ENCODE results near the gene UNC80.

The UNC80 gene

GRCh38 chr2:209998596-209998995 is 227.0 kb downstream of the UNC80 start:
- Mint-ChIP-seq H3K9me3 (no peaks in the 10 kb centered on the region), H3K4me1 (peaks cover 14% of the 10 kb centered on the region), H3K27ac (ENCODE audit: low read depth) (no peak overlapping the region), H3K27me3 (no peaks in the 10 kb centered on the region), H3K4me3 (no peak overlapping the region), H3K36me3 (ENCODE audit: insufficient read depth) (peaks cover 10% of the 10 kb centered on the region)
- DNase-seq (ENCODE audit: low spot score in 2 of 2) (no peak), ATAC-seq (replicated peaks; ENCODE audit: extremely low read depth, poor library complexity, severe bottlenecking) (no peak)

- ATAC-seq (replicated peaks; ENCODE audit: extremely low read depth, poor library complexity, severe bottlenecking), result no peak
Observed at GRCh38 chr2:210000464-210001324, 229.1 kb downstream of the UNC80 start.

GRCh38 chr2:210002158-210003157 is 230.8 kb downstream of the UNC80 start, which contains the start of gene RPE:
TSS of gene RPE (plus strand) at chr2:210002638. CDS start at chr2:210002662, 24 bp downstream.
- peak within 1 kb of the TSS; percentile 98 for H3K4me3 Mint-ChIP-seq
- H3K27me3 Mint-ChIP-seq, result no peaks in the 10 kb centered on the region
- peak within 1 kb of the TSS; percentile 60 for H3K27ac Mint-ChIP-seq (ENCODE audit: low read depth)
- ATAC-seq (replicated peaks; ENCODE audit: extremely low read depth, poor library complexity, severe bottlenecking) (peak; percentile 99), DNase-seq (ENCODE audit: low spot score in 2 of 2) (peak; percentile 92 to 97)
- peaks cover 10% of the 10 kb centered on the region for H3K36me3 Mint-ChIP-seq (ENCODE audit: insufficient read depth)
- no peaks in the 10 kb centered on the region for H3K9me3 Mint-ChIP-seq
- peaks cover 52% of the 10 kb centered on the region for H3K4me1 Mint-ChIP-seq

More at GRCh38 chr2:210000464-210001324, 229.1 kb downstream of the UNC80 start:
- H3K27ac Mint-ChIP-seq (ENCODE audit: low read depth), result no peak overlapping the region
- no peaks in the 10 kb centered on the region for H3K27me3 Mint-ChIP-seq
- peaks cover 34% of the 10 kb centered on the region for H3K4me1 Mint-ChIP-seq
- H3K4me3 Mint-ChIP-seq, result peak overlapping the region; percentile 98
- no peak for DNase-seq (ENCODE audit: low spot score in 2 of 2)
- peaks cover 10% of the 10 kb centered on the region for H3K36me3 Mint-ChIP-seq (ENCODE audit: insufficient read depth)
- H3K9me3 Mint-ChIP-seq, result no peaks in the 10 kb centered on the region

GRCh38 chr2:210003359-210003758 is 231.7 kb downstream of the UNC80 start:
- peaks cover 18% of the 10 kb centered on the region for H3K36me3 Mint-ChIP-seq (ENCODE audit: insufficient read depth)
- ATAC-seq (replicated peaks; ENCODE audit: extremely low read depth, poor library complexity, severe bottlenecking) (no peak), DNase-seq (ENCODE audit: low spot score in 2 of 2) (no peak)
- no peaks in the 10 kb centered on the region for H3K9me3 Mint-ChIP-seq
- no peaks in the 10 kb centered on the region for H3K27me3 Mint-ChIP-seq
- peak overlapping the region; percentile 98 for H3K4me3 Mint-ChIP-seq
- H3K4me1 Mint-ChIP-seq, result peaks cover 61% of the 10 kb centered on the region
- peak overlapping the region; percentile 60 for H3K27ac Mint-ChIP-seq (ENCODE audit: low read depth)

GRCh38 chr2:210004881-210005280 is 233.2 kb downstream of the UNC80 start:
- peak overlapping the region; percentile 46 for H3K4me3 Mint-ChIP-seq
- peaks cover 25% of the 10 kb centered on the region for H3K36me3 Mint-ChIP-seq (ENCODE audit: insufficient read depth)
- H3K4me1 Mint-ChIP-seq, result peaks cover 66% of the 10 kb centered on the region

GRCh38 chr2:210007895-210008294 is 236.3 kb downstream of the UNC80 start:
- Mint-ChIP-seq H3K36me3 (ENCODE audit: insufficient read depth) (peaks cover 26% of the 10 kb centered on the region), H3K9me3 (no peaks in the 10 kb centered on the region), H3K27ac (ENCODE audit: low read depth) (peak overlapping the region; percentile 44), H3K27me3 (no peaks in the 10 kb centered on the region), H3K4me1 (peaks cover 73% of the 10 kb centered on the region), H3K4me3 (no peak overlapping the region)
- DNase-seq (ENCODE audit: low spot score in 2 of 2) (no peak), ATAC-seq (replicated peaks; ENCODE audit: extremely low read depth, poor library complexity, severe bottlenecking) (no peak)

More at GRCh38 chr2:210004881-210005280, 233.2 kb downstream of the UNC80 start:
- H3K9me3 Mint-ChIP-seq, result no peaks in the 10 kb centered on the region
- H3K27me3 Mint-ChIP-seq, result no peaks in the 10 kb centered on the region
- no peak for ATAC-seq (replicated peaks; ENCODE audit: extremely low read depth, poor library complexity, severe bottlenecking)
- H3K27ac Mint-ChIP-seq (ENCODE audit: low read depth), result no peak overlapping the region
- no peak for DNase-seq (ENCODE audit: low spot score in 2 of 2)

- no peaks in the 10 kb centered on the region for H3K27me3 Mint-ChIP-seq
- DNase-seq (ENCODE audit: low spot score in 2 of 2) (no peak), ATAC-seq (replicated peaks; ENCODE audit: extremely low read depth, poor library complexity, severe bottlenecking) (no peak)
- no peak overlapping the region for H3K4me3 Mint-ChIP-seq
- no peaks in the 10 kb centered on the region for H3K9me3 Mint-ChIP-seq
- peaks cover 28% of the 10 kb centered on the region for H3K36me3 Mint-ChIP-seq (ENCODE audit: insufficient read depth)
- peaks cover 61% of the 10 kb centered on the region for H3K4me1 Mint-ChIP-seq
- no peak overlapping the region for H3K27ac Mint-ChIP-seq (ENCODE audit: low read depth)
Observed at GRCh38 chr2:210009126-210009525, 237.5 kb downstream of the UNC80 start.

GRCh38 chr2:210009896-210010295 is 238.3 kb downstream of the UNC80 start:
- no peak overlapping the region for H3K4me3 Mint-ChIP-seq
- no peaks in the 10 kb centered on the region for H3K9me3 Mint-ChIP-seq
- H3K27ac Mint-ChIP-seq (ENCODE audit: low read depth), result no peak overlapping the region
- DNase-seq (ENCODE audit: low spot score in 2 of 2), result no peak
- peaks cover 31% of the 10 kb centered on the region for H3K36me3 Mint-ChIP-seq (ENCODE audit: insufficient read depth)
- ATAC-seq (replicated peaks; ENCODE audit: extremely low read depth, poor library complexity, severe bottlenecking), result no peak
- H3K27me3 Mint-ChIP-seq, result no peaks in the 10 kb centered on the region
- H3K4me1 Mint-ChIP-seq, result peaks cover 56% of the 10 kb centered on the region

GRCh38 chr2:210020138-210020537 is 248.5 kb downstream of the UNC80 start:
- Mint-ChIP-seq H3K27ac (ENCODE audit: low read depth) (peak overlapping the region; percentile 59), H3K9me3 (no peaks in the 10 kb centered on the region), H3K4me3 (no peak overlapping the region), H3K36me3 (ENCODE audit: insufficient read depth) (peaks cover 54% of the 10 kb centered on the region), H3K4me1 (peaks cover 17% of the 10 kb centered on the region), H3K27me3 (no peaks in the 10 kb centered on the region)
- DNase-seq (ENCODE audit: low spot score in 2 of 2), result no peak
- ATAC-seq (replicated peaks; ENCODE audit: extremely low read depth, poor library complexity, severe bottlenecking), result peak; percentile 64

GRCh38 chr2:210022824-210023223 is 251.2 kb downstream of the UNC80 start:
- DNase-seq (ENCODE audit: low spot score in 2 of 2) (no peak), ATAC-seq (replicated peaks; ENCODE audit: extremely low read depth, poor library complexity, severe bottlenecking) (no peak)
- Mint-ChIP-seq H3K36me3 (ENCODE audit: insufficient read depth) (peaks cover 35% of the 10 kb centered on the region), H3K27ac (ENCODE audit: low read depth) (peak overlapping the region; percentile 78), H3K4me3 (no peak overlapping the region), H3K27me3 (no peaks in the 10 kb centered on the region), H3K9me3 (no peaks in the 10 kb centered on the region), H3K4me1 (peaks cover 14% of the 10 kb centered on the region)

GRCh38 chr2:210027608-210028007 is 256.0 kb downstream of the UNC80 start:
- DNase-seq (ENCODE audit: low spot score in 2 of 2), result no peak
- no peak overlapping the region for H3K4me3 Mint-ChIP-seq
- no peak for ATAC-seq (replicated peaks; ENCODE audit: extremely low read depth, poor library complexity, severe bottlenecking)
- no peaks in the 10 kb centered on the region for H3K4me1 Mint-ChIP-seq
- H3K27ac Mint-ChIP-seq (ENCODE audit: low read depth), result no peak overlapping the region
- peaks cover 14% of the 10 kb centered on the region for H3K36me3 Mint-ChIP-seq (ENCODE audit: insufficient read depth)
- no peaks in the 10 kb centered on the region for H3K27me3 Mint-ChIP-seq
- H3K9me3 Mint-ChIP-seq, result no peaks in the 10 kb centered on the region

- no peaks in the 10 kb centered on the region for H3K4me1 Mint-ChIP-seq
- no peak overlapping the region for H3K4me3 Mint-ChIP-seq
- H3K27me3 Mint-ChIP-seq, result no peaks in the 10 kb centered on the region
- ATAC-seq (replicated peaks; ENCODE audit: extremely low read depth, poor library complexity, severe bottlenecking) (no peak), DNase-seq (ENCODE audit: low spot score in 2 of 2) (no peak)
- H3K9me3 Mint-ChIP-seq, result no peaks in the 10 kb centered on the region
- no peak overlapping the region for H3K27ac Mint-ChIP-seq (ENCODE audit: low read depth)
- H3K36me3 Mint-ChIP-seq (ENCODE audit: insufficient read depth), result peaks cover 11% of the 10 kb centered on the region
Observed at GRCh38 chr2:210028178-210028577, 256.5 kb downstream of the UNC80 start.
